ENCODE data around the gene GRIN2A.

Gene GRIN2A

DNA sequence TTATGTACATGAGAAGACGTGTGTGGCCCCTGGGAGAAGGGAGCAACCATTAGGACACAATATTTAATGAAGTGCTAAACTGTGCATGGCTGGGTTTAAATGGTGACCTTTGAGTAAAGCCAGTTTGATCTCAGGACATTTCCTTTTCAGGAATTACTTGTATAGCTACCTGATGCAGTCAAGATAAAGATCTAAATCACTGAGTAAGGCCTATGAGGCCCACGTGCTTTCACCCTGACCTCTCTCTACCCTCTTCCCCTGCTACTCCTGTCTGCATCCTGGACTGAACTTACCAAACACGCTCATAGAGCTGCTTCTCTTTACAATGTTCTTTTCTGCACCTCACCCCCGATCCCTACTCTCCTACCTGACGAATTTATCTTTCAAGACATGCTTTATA, 98.9 kb downstream of the GRIN2A start:
- DNase-seq, result no peak
- Histone ChIP-seq H3K4me3 (ENCODE audit: insufficient read depth, low read depth, low read length, poor library complexity, severe bottlenecking) (no peak overlapping the region), H3K27ac (ENCODE audit: insufficient read depth, low read length, poor library complexity, severe bottlenecking) (no peak overlapping the region), H3K27me3 (replicated peaks; ENCODE audit: control insufficient read depth, insufficient read depth, low read length, poor library complexity, severe bottlenecking) (no peaks in the 10 kb centered on the region), H3K4me1 (ENCODE audit: control insufficient read depth, insufficient read depth, low read length, poor library complexity, severe bottlenecking) (no peaks in the 10 kb centered on the region), H3K9me3 (ENCODE audit: control insufficient read depth, low read length) (no peaks in the 10 kb centered on the region), H3K36me3 (ENCODE audit: control insufficient read depth, insufficient read depth, low read length) (no peaks in the 10 kb centered on the region)

GRCh38 chr16:10081201-10081940, 100.9 kb downstream of the GRIN2A start:
- no peak overlapping the region for H3K4me3 ChIP-seq (ENCODE audit: insufficient read depth, low read depth, low read length, poor library complexity, severe bottlenecking)
- H3K9me3 ChIP-seq (ENCODE audit: control insufficient read depth, low read length), result no peaks in the 10 kb centered on the region
- H3K4me1 ChIP-seq (ENCODE audit: control insufficient read depth, insufficient read depth, low read length, poor library complexity, severe bottlenecking), result no peaks in the 10 kb centered on the region
- H3K27ac ChIP-seq (ENCODE audit: insufficient read depth, low read length, poor library complexity, severe bottlenecking), result no peak overlapping the region
- no peaks in the 10 kb centered on the region for H3K36me3 ChIP-seq (ENCODE audit: control insufficient read depth, insufficient read depth, low read length)
- no peak for DNase-seq
- H3K27me3 ChIP-seq (replicated peaks; ENCODE audit: control insufficient read depth, insufficient read depth, low read length, poor library complexity, severe bottlenecking), result no peaks in the 10 kb centered on the region

GRCh38 chr16:10080051-10080772, 102.0 kb downstream of the GRIN2A start:
- Histone ChIP-seq H3K9me3 (ENCODE audit: control insufficient read depth, low read length) (no peaks in the 10 kb centered on the region), H3K27me3 (replicated peaks; ENCODE audit: control insufficient read depth, insufficient read depth, low read length, poor library complexity, severe bottlenecking) (no peaks in the 10 kb centered on the region), H3K4me3 (ENCODE audit: insufficient read depth, low read depth, low read length, poor library complexity, severe bottlenecking) (no peak overlapping the region), H3K36me3 (ENCODE audit: control insufficient read depth, insufficient read depth, low read length) (no peaks in the 10 kb centered on the region), H3K4me1 (ENCODE audit: control insufficient read depth, insufficient read depth, low read length, poor library complexity, severe bottlenecking) (no peaks in the 10 kb centered on the region), H3K27ac (ENCODE audit: insufficient read depth, low read length, poor library complexity, severe bottlenecking) (no peak overlapping the region)
- DNase-seq, result no peak

DNA sequence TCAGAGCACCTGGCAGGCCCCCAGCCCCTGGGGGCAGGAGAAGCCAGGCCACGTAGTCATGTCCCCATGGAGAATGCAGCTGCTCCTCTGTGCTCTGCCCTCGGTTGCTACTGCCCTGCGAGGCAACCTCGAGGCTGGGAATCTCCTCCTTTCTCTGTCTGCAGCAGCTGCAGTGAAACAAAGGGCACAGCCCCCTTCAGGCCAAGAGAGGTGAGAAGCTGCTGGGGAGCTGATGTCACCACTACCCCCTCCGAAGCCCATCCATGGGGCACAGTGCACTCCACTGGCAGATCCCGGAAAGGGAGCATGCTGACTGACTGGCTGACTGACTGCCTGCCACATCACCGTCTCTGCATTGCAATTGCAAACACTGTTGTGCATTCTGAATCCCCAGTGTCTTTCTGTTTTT, 103.7 kb downstream of the GRIN2A start:
- DNase-seq, result no peak
- Histone ChIP-seq H3K9me3 (ENCODE audit: control insufficient read depth, low read length) (no peaks in the 10 kb centered on the region), H3K36me3 (ENCODE audit: control insufficient read depth, insufficient read depth, low read length) (no peaks in the 10 kb centered on the region), H3K4me3 (ENCODE audit: insufficient read depth, low read depth, low read length, poor library complexity, severe bottlenecking) (no peak overlapping the region), H3K4me1 (ENCODE audit: control insufficient read depth, insufficient read depth, low read length, poor library complexity, severe bottlenecking) (no peaks in the 10 kb centered on the region), H3K27ac (ENCODE audit: insufficient read depth, low read length, poor library complexity, severe bottlenecking) (no peak overlapping the region), H3K27me3 (replicated peaks; ENCODE audit: control insufficient read depth, insufficient read depth, low read length, poor library complexity, severe bottlenecking) (no peaks in the 10 kb centered on the region)

DNA sequence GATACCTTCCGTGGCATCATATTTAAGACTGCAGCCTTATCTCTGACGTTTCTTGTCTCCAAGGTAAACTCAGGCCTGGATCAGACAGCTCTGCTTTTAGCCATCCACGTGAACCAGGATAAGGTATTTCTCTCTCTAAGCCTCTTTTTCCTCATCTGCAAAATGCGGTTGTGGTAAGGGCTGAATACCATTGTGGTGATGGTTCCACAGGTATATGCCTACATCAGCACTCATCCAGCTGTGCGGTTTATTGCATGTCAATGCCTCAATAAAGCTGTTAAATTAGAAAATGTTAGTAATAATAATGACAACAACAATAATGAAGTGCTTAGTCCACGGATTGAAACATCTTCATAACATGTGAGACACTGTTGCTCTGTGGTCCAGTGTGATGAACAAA, 104.4 kb downstream of the GRIN2A start:
- H3K27ac ChIP-seq (ENCODE audit: insufficient read depth, low read length, poor library complexity, severe bottlenecking), result no peak overlapping the region
- no peaks in the 10 kb centered on the region for H3K4me1 ChIP-seq (ENCODE audit: control insufficient read depth, insufficient read depth, low read length, poor library complexity, severe bottlenecking)
- no peaks in the 10 kb centered on the region for H3K36me3 ChIP-seq (ENCODE audit: control insufficient read depth, insufficient read depth, low read length)
- H3K9me3 ChIP-seq (ENCODE audit: control insufficient read depth, low read length), result no peaks in the 10 kb centered on the region
- DNase-seq, result no peak
- no peaks in the 10 kb centered on the region for H3K27me3 ChIP-seq (replicated peaks; ENCODE audit: control insufficient read depth, insufficient read depth, low read length, poor library complexity, severe bottlenecking)
- no peak overlapping the region for H3K4me3 ChIP-seq (ENCODE audit: insufficient read depth, low read depth, low read length, poor library complexity, severe bottlenecking)

- H3K27me3 ChIP-seq (replicated peaks; ENCODE audit: control insufficient read depth, insufficient read depth, low read length, poor library complexity, severe bottlenecking), result no peaks in the 10 kb centered on the region
- no peaks in the 10 kb centered on the region for H3K9me3 ChIP-seq (ENCODE audit: control insufficient read depth, low read length)
- H3K27ac ChIP-seq (ENCODE audit: insufficient read depth, low read length, poor library complexity, severe bottlenecking), result no peak overlapping the region
- no peaks in the 10 kb centered on the region for H3K4me1 ChIP-seq (ENCODE audit: control insufficient read depth, insufficient read depth, low read length, poor library complexity, severe bottlenecking)
- H3K4me3 ChIP-seq (ENCODE audit: insufficient read depth, low read depth, low read length, poor library complexity, severe bottlenecking), result no peak overlapping the region
- no peaks in the 10 kb centered on the region for H3K36me3 ChIP-seq (ENCODE audit: control insufficient read depth, insufficient read depth, low read length)
- no peak for DNase-seq
Observed at GRCh38 chr16:10076037-10076436, 106.2 kb downstream of the GRIN2A start.

DNA sequence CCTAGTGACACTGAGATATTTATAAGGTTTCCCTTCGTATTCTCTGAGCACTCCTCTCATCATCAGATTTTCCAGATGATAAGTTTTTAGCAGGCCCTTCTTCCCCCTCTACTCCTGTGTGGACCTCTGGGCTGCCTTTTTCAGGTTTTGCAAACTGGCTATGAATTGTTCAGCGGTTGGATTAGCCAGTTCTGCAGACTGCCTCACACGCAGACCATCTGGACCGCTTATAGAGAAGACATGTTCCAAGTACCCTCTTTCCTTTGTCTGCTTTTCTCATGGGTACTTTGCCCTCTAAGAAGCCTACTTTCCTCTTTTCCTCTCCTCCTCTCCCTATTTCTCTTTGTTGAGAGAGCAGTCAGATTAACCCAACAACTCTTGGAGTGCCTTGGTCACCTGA, 111.6 kb downstream of the GRIN2A start:
- no peaks in the 10 kb centered on the region for H3K36me3 ChIP-seq (ENCODE audit: control insufficient read depth, insufficient read depth, low read length)
- no peaks in the 10 kb centered on the region for H3K4me1 ChIP-seq (ENCODE audit: control insufficient read depth, insufficient read depth, low read length, poor library complexity, severe bottlenecking)
- no peaks in the 10 kb centered on the region for H3K9me3 ChIP-seq (ENCODE audit: control insufficient read depth, low read length)
- H3K4me3 ChIP-seq (ENCODE audit: insufficient read depth, low read depth, low read length, poor library complexity, severe bottlenecking), result no peak overlapping the region
- H3K27me3 ChIP-seq (replicated peaks; ENCODE audit: control insufficient read depth, insufficient read depth, low read length, poor library complexity, severe bottlenecking), result no peaks in the 10 kb centered on the region
- H3K27ac ChIP-seq (ENCODE audit: insufficient read depth, low read length, poor library complexity, severe bottlenecking), result no peak overlapping the region
- DNase-seq, result no peak

- Histone ChIP-seq H3K9me3 (ENCODE audit: control insufficient read depth, low read length) (no peaks in the 10 kb centered on the region), H3K4me3 (ENCODE audit: insufficient read depth, low read depth, low read length, poor library complexity, severe bottlenecking) (no peak overlapping the region), H3K4me1 (ENCODE audit: control insufficient read depth, insufficient read depth, low read length, poor library complexity, severe bottlenecking) (no peaks in the 10 kb centered on the region), H3K27ac (ENCODE audit: insufficient read depth, low read length, poor library complexity, severe bottlenecking) (no peak overlapping the region), H3K27me3 (replicated peaks; ENCODE audit: control insufficient read depth, insufficient read depth, low read length, poor library complexity, severe bottlenecking) (no peaks in the 10 kb centered on the region), H3K36me3 (ENCODE audit: control insufficient read depth, insufficient read depth, low read length) (no peaks in the 10 kb centered on the region)
- no peak for DNase-seq
Observed at GRCh38 chr16:10069374-10069773, 112.9 kb downstream of the GRIN2A start.

DNA sequence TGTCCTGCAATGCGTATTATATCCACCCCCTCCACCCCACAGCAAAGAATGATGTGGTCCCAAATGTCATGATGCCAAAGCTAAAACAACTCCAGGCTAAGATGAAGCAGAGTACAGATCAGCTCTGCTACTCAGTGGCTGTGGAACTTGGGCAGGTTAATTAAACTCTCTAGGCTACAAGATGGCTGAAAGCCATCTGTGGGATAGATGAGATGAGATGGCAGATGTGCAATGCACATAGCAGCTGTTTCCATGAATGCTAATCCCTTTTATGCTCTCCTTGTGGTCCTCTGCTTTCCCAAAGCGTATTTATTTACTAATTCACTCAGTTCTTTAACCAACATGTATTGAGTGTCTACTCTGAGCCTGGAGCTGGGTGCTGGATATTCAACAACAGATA, 114.4 kb downstream of the GRIN2A start:
- DNase-seq, result no peak
- H3K27ac ChIP-seq (ENCODE audit: insufficient read depth, low read length, poor library complexity, severe bottlenecking), result no peak overlapping the region
- H3K4me3 ChIP-seq (ENCODE audit: insufficient read depth, low read depth, low read length, poor library complexity, severe bottlenecking), result no peak overlapping the region
- H3K27me3 ChIP-seq (replicated peaks; ENCODE audit: control insufficient read depth, insufficient read depth, low read length, poor library complexity, severe bottlenecking), result no peaks in the 10 kb centered on the region
- no peaks in the 10 kb centered on the region for H3K36me3 ChIP-seq (ENCODE audit: control insufficient read depth, insufficient read depth, low read length)
- no peaks in the 10 kb centered on the region for H3K4me1 ChIP-seq (ENCODE audit: control insufficient read depth, insufficient read depth, low read length, poor library complexity, severe bottlenecking)
- no peaks in the 10 kb centered on the region for H3K9me3 ChIP-seq (ENCODE audit: control insufficient read depth, low read length)

- DNase-seq, result no peak
- Histone ChIP-seq H3K27ac (ENCODE audit: insufficient read depth, low read length, poor library complexity, severe bottlenecking) (no peak overlapping the region), H3K4me3 (ENCODE audit: insufficient read depth, low read depth, low read length, poor library complexity, severe bottlenecking) (no peak overlapping the region), H3K36me3 (ENCODE audit: control insufficient read depth, insufficient read depth, low read length) (no peaks in the 10 kb centered on the region), H3K4me1 (ENCODE audit: control insufficient read depth, insufficient read depth, low read length, poor library complexity, severe bottlenecking) (no peaks in the 10 kb centered on the region), H3K27me3 (replicated peaks; ENCODE audit: control insufficient read depth, insufficient read depth, low read length, poor library complexity, severe bottlenecking) (no peaks in the 10 kb centered on the region), H3K9me3 (ENCODE audit: control insufficient read depth, low read length) (no peaks in the 10 kb centered on the region)
Observed at GRCh38 chr16:10067406-10067805, 114.8 kb downstream of the GRIN2A start.
